Measurements from ENCODE around the gene DEDD. TPM values are rescaled to one million over a fixed set of nuclear protein-coding genes. Genes with fewer than 3 reads are reported as not detected.
A peak's percentile ranks its signal among the peaks of the same experiment; 100 is the strongest.

The DEDD gene
- total and polyA plus RNA-seq, 2 of the 13 experiments (the other 11 are each of a cell fraction or from before 2014, with no cell fraction given): 12.6 to 27.8 TPM

- TF ChIP-seq ZFP91 (CRISPR knock-in tag; IDR thresholded peaks at IDR 0.05; ENCODE audit: borderline replicate concordance) (peak; percentile 60; the same call in 1 of the 2 replicates), ZBTB33 (CRISPR knock-in tag; IDR thresholded peaks at IDR 0.05) (peak; percentile 53; the same call in 1 of the 2 replicates), TCF7 (IDR thresholded peaks at IDR 0.05; ENCODE audit: low read depth) (no peak), ZNF672 (CRISPR knock-in tag; IDR thresholded peaks at IDR 0.05) (no peak), CC2D1A (CRISPR knock-in tag; IDR thresholded peaks at IDR 0.05) (no peak), ZNF777 (CRISPR knock-in tag; IDR thresholded peaks at IDR 0.05) (no peak), MTF2 (CRISPR knock-in tag; IDR thresholded peaks at IDR 0.05; ENCODE audit: borderline replicate concordance) (no peak), CERS6 (CRISPR knock-in tag; IDR thresholded peaks at IDR 0.05) (no peak), ZNF841 (CRISPR knock-in tag; IDR thresholded peaks at IDR 0.05; ENCODE audit: borderline replicate concordance) (no peak), NFE2L2 (IDR thresholded peaks at IDR 0.05; ENCODE audit: low read length) (no peak), ZBTB38 (CRISPR knock-in tag; IDR thresholded peaks at IDR 0.05) (peak; percentile 64), REXO4 (CRISPR knock-in tag; IDR thresholded peaks at IDR 0.05; ENCODE audit: borderline replicate concordance) (no peak), ATF4 (CRISPR knock-in tag; IDR thresholded peaks at IDR 0.05) (no peak), ZFY (CRISPR knock-in tag; IDR thresholded peaks at IDR 0.05) (peak; percentile 47; the same call in 1 of the 2 replicates), ATF5 (CRISPR knock-in tag; IDR thresholded peaks at IDR 0.05; ENCODE audit: low read depth) (no peak), ZSCAN31 (CRISPR knock-in tag; IDR thresholded peaks at IDR 0.05; ENCODE audit: low read depth) (no peak), NRL (CRISPR knock-in tag; IDR thresholded peaks at IDR 0.05; ENCODE audit: borderline replicate concordance) (no peak), KDM1A (CRISPR knock-in tag; IDR thresholded peaks at IDR 0.05) (no peak), ZNF850 (CRISPR knock-in tag; conservative IDR thresholded peaks at IDR 0.05) (no peak), TFDP2 (CRISPR knock-in tag; IDR thresholded peaks at IDR 0.05) (no peak), DR1 (CRISPR knock-in tag; IDR thresholded peaks at IDR 0.05) (no peak), SALL1 (CRISPR knock-in tag; IDR thresholded peaks at IDR 0.05) (peak; percentile 55; the same call in 1 of the 2 replicates), NKX3-1 (CRISPR knock-in tag; IDR thresholded peaks at IDR 0.05) (no peak)
These were observed 26.8 kb upstream of the DEDD start, which contains the start of gene USP21 (continued) for GRCh38 chr1:161159087-161159912.

Data from HepG2 (cell line).